ENCODE data around the gene TP53TG5. TPM values are rescaled to one million over a fixed set of nuclear protein-coding genes. Genes with fewer than 3 reads are reported as not detected.

Gene TP53TG5
- 0.19 TPM for polyA plus RNA-seq (2012; ENCODE audit: low read depth, missing spikeins)

DNA sequence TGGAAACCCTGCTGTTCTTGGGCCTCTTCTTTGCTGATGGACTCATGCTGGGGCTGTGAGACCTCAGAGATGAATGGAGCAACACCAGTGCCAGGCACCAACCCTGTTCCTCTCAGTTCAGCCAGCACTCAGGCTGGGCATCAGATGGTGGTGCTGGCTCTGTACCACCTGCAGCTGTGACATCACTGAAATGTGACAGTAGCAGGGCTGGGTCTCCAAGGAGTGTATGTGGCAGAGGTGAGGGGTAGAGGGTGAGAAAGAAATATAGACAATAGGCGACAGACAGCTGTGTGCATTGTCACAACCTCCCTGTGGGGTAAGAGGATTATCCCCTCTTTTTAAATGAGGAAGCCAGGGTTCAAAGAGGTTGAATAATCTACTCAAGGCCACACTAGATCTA lies at the start of gene TP53TG5:
TSS of gene TP53TG5 (minus strand) at position 135 of the 400 bp plus-strand sequence. CDS start at position 46, 89 bp downstream.
- FAIRE-seq (no peak), DNase-seq (ENCODE audit: insufficient read length, low spot score) (no peak)
- no peak for TF ChIP-seq POLR2A (IDR thresholded peaks at IDR 0.05; ENCODE audit: low read depth, low read length)
- no peak for TF ChIP-seq POU2F2 (IDR thresholded peaks at IDR 0.05; ENCODE audit: low read depth, low read length)
- no peak for TF ChIP-seq SPI1 (IDR thresholded peaks at IDR 0.05; ENCODE audit: low read depth, low read length)
- TF ChIP-seq PAX5 (IDR thresholded peaks at IDR 0.05; ENCODE audit: insufficient read depth, low read length, severe bottlenecking) = no peak
- TF ChIP-seq POLR2AphosphoS5 (IDR thresholded peaks at IDR 0.05; ENCODE audit: low read depth, low read length) = no peak
- TF ChIP-seq TAF1 (IDR thresholded peaks at IDR 0.05; ENCODE audit: low read depth, low read length) = no peak

DNA sequence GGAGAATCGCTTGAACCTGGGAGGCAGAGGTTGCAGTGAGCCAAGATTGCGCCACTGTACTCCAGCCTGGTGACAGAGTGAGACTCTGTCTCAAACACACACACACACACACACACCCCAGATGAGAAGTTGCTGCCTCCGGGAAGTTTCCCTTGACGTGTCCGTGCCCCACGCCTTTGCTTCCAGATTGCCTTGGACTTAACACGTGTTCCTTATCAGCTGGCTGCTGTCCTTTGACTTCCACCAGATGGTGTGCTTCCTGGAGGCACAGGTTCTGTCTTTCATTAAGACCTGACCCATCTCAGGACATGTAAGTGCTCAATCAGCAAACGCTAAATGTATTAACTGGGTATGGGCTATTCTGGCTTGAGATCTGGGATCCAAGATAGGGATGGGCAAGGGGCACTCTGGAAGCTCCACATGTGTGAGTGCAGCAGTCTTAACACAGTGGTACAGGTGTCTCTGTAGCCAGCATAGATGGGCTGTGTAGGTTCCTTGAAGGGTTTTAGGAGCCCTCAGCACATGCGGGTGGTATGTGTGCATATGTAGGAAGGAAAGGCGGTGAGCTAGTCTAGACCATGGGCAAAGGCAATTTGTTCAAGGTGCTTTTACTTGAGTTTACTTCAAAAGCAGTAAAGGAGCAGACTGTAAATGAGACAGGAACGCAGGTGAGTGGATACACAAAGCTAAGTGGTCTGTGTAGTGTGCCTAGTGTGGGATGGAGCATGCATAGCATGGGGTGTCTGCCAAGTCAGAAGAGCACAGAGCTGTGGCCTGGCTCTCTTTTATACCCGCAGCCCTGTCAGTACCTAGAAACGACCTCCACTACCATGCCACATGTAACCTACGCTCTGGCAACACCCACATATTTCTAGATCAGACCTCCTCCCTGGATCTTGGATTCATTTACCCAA lies 49.4 kb upstream of the TP53TG5 start:
- no peak for FAIRE-seq
- DNase-seq (ENCODE audit: insufficient read length, low spot score) = no peak
- TF ChIP-seq PAX5 (IDR thresholded peaks at IDR 0.05; ENCODE audit: insufficient read depth, low read length, severe bottlenecking) = no peak
- TF ChIP-seq POLR2A (IDR thresholded peaks at IDR 0.05; ENCODE audit: low read depth, low read length) = no peak
- no peak for TF ChIP-seq POU2F2 (IDR thresholded peaks at IDR 0.05; ENCODE audit: low read depth, low read length)
- TF ChIP-seq POLR2AphosphoS5 (IDR thresholded peaks at IDR 0.05; ENCODE audit: low read depth, low read length) = no peak
- no peak for TF ChIP-seq SPI1 (IDR thresholded peaks at IDR 0.05; ENCODE audit: low read depth, low read length)
- no peak for TF ChIP-seq TAF1 (IDR thresholded peaks at IDR 0.05; ENCODE audit: low read depth, low read length)

DNA sequence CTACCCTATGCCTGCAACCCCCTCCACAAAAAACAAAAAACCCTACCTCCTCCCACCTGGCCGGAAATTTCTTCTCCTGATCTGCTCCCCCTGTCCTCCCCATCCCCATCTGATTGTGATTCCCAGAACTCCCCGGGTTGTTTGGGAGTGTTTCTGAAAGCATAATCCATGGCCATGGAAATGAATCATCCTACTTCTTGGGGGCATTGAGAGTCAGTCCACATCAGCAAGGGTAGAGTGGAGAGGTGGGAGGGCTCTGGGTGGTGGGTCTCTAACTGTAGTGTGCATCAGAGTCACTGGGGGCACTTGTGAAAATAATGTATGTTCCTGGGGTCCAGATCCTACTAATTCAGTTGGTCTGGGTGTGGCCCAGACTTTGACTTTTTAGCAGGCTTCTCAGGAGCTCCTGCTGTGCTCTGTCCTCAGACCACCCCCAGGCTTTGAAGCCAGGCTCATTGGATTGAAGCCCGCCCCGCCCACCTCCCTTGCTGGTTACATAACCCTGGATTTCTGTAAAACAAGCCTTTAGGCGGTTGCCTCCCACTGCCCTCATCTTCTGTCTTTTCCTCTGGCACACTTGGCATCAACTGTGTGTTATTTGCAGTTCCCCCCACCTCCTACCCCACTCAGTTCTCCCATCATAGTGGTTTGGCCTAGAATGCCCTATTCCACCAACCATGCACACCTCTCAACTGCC lies 48.3 kb upstream of the TP53TG5 start:
- no peak for FAIRE-seq
- DNase-seq (ENCODE audit: insufficient read length, low spot score) = no peak
- TF ChIP-seq POLR2A (IDR thresholded peaks at IDR 0.05; ENCODE audit: low read depth, low read length) (no peak), TAF1 (IDR thresholded peaks at IDR 0.05; ENCODE audit: low read depth, low read length) (no peak), POU2F2 (IDR thresholded peaks at IDR 0.05; ENCODE audit: low read depth, low read length) (no peak), POLR2AphosphoS5 (IDR thresholded peaks at IDR 0.05; ENCODE audit: low read depth, low read length) (no peak), PAX5 (IDR thresholded peaks at IDR 0.05; ENCODE audit: insufficient read depth, low read length, severe bottlenecking) (no peak), SPI1 (IDR thresholded peaks at IDR 0.05; ENCODE audit: low read depth, low read length) (no peak)

DNA sequence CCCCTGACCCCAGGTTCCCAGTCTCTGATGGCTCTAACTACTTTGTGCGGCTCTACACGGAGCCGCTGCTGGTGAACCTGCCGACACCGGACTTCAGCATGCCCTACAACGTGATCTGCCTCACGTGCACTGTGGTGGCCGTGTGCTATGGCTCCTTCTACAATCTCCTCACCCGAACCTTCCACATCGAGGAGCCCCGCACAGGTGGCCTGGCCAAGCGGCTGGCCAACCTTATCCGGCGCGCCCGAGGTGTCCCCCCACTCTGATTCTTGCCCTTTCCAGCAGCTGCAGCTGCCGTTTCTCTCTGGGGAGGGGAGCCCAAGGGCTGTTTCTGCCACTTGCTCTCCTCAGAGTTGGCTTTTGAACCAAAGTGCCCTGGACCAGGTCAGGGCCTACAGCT lies 47.4 kb upstream of the TP53TG5 start:
- TF ChIP-seq TAF1 (IDR thresholded peaks at IDR 0.05; ENCODE audit: low read depth, low read length) = no peak
- no peak for TF ChIP-seq SPI1 (IDR thresholded peaks at IDR 0.05; ENCODE audit: low read depth, low read length)
- FAIRE-seq (no peak), DNase-seq (ENCODE audit: insufficient read length, low spot score) (no peak)

DNA sequence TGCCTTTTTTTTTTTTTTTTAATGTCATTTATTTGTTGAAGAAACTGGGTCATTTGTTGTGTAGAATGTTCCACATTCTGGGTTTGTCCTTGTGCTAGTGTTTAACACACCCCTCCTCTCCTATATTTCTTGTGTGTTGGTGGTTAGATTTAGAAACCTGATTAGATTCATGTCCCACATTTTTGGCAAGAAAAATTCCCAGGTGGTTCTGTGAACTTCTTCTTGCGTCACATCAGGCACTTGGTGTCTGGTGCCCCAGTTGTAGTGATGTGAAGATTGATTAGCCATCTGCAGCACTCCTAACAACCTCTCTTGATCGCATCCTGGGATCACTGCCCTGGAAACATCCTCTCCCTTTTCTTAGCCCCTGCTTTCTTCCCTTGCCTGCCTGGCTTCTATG lies 45.6 kb upstream of the TP53TG5 start:
- FAIRE-seq (no peak), DNase-seq (ENCODE audit: insufficient read length, low spot score) (no peak)
- TF ChIP-seq POLR2AphosphoS5 (IDR thresholded peaks at IDR 0.05; ENCODE audit: low read depth, low read length) (no peak), POLR2A (IDR thresholded peaks at IDR 0.05; ENCODE audit: low read depth, low read length) (no peak), PAX5 (IDR thresholded peaks at IDR 0.05; ENCODE audit: insufficient read depth, low read length, severe bottlenecking) (no peak), POU2F2 (IDR thresholded peaks at IDR 0.05; ENCODE audit: low read depth, low read length) (no peak), TAF1 (IDR thresholded peaks at IDR 0.05; ENCODE audit: low read depth, low read length) (no peak), SPI1 (IDR thresholded peaks at IDR 0.05; ENCODE audit: low read depth, low read length) (no peak)

DNA sequence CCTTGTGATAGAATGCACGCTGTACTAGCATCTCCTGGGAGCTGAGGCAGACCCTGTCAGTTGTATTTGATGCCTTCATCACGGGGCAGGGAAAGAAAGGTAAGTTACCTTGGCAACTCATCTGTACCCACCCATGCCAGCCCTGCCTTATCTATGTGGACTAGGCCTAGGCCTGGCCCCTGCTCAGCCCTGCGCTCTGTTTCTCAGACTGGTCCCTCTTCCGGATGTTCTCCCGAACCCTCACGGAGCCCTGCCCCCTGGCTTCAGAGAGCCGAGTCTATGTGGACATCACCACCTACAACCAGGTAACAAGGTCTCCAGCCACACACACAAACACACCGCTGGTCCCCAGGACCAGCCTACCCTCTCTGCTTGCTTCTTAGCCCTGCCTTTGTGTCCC lies 42.0 kb upstream of the TP53TG5 start:
- FAIRE-seq (no peak), DNase-seq (ENCODE audit: insufficient read length, low spot score) (no peak)
- TF ChIP-seq PAX5 (IDR thresholded peaks at IDR 0.05; ENCODE audit: insufficient read depth, low read length, severe bottlenecking) (no peak), POLR2AphosphoS5 (IDR thresholded peaks at IDR 0.05; ENCODE audit: low read depth, low read length) (no peak), TAF1 (IDR thresholded peaks at IDR 0.05; ENCODE audit: low read depth, low read length) (no peak), POLR2A (IDR thresholded peaks at IDR 0.05; ENCODE audit: low read depth, low read length) (no peak), POU2F2 (IDR thresholded peaks at IDR 0.05; ENCODE audit: low read depth, low read length) (no peak), SPI1 (IDR thresholded peaks at IDR 0.05; ENCODE audit: low read depth, low read length) (no peak)

DNA sequence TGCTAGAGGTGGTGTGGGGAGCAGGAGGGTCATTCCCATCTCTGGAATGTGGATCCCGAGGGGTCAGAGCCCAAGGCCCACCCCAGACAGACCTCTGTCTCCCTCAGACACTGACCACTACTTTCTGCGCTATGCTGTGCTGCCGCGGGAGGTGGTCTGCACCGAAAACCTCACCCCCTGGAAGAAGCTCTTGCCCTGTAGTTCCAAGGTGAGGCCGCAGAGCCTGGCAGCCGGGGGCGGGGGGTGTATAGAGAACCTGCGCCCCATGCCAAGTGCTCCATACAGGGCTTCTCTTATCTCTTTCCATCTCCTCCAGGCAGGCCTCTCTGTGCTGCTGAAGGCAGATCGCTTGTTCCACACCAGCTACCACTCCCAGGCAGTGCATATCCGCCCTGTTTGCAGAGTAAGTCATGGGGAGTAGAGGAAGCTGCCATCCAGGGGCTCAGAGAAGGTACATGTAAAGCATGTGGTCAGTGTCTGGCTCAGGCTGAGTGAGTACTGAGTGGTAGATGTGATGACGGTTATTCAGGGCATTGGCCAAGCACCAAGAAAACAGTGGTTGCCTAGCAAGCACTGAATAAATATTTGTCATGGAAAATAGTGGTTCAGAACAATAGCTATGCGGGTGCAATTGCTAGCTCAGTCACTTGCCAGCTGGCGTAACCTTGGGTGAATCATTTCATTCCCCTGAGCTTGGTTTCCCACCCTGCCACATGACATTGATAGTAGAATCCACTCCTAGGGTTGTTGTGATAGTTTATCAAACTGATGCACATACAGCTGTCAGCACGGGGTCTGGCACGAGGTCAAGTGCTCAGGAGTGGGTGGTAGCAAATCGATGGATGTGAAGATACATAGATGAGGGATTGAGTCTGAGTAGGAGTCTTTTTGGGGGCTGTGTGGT lies 41.3 kb upstream of the TP53TG5 start:
- peak; percentile 88 for FAIRE-seq
- TF ChIP-seq POU2F2 (IDR thresholded peaks at IDR 0.05; ENCODE audit: low read depth, low read length) (peak; percentile 93), TAF1 (IDR thresholded peaks at IDR 0.05; ENCODE audit: low read depth, low read length) (no peak)
- no peak for DNase-seq (ENCODE audit: insufficient read length, low spot score)

DNA sequence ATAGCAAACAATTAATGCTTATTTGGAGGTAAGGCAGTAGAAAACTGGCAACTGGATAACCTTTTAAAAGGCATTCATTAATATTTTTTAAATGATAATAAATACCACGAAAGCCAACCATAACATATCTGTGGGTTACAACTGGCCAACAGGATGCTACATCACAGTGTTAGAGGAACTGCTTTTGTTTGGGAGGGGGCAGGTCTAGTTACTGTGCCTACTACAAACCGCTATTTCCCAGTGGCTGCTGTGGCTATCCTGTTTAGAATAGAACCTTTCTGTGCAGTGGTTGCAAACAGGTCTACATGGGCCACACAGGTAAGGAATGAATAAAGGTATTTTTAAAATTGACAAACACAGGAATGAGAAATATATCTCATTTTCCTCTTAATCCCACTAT lies 38.8 kb upstream of the TP53TG5 start:
- no peak for FAIRE-seq
- DNase-seq (ENCODE audit: insufficient read length, low spot score) = no peak
- TF ChIP-seq TAF1 (IDR thresholded peaks at IDR 0.05; ENCODE audit: low read depth, low read length) = no peak
- TF ChIP-seq SPI1 (IDR thresholded peaks at IDR 0.05; ENCODE audit: low read depth, low read length) = 0 out of 2 replicates have a peak, but pooled peaks have one; percentile 7
- no peak for TF ChIP-seq POLR2AphosphoS5 (IDR thresholded peaks at IDR 0.05; ENCODE audit: low read depth, low read length)
- no peak for TF ChIP-seq POLR2A (IDR thresholded peaks at IDR 0.05; ENCODE audit: low read depth, low read length)
- no peak for TF ChIP-seq POU2F2 (IDR thresholded peaks at IDR 0.05; ENCODE audit: low read depth, low read length)

Data from GM12891 (cell line).